Measurements from ENCODE around the gene RALBP1.
A peak's percentile ranks its signal among the peaks of the same experiment; 100 is the strongest.

Gene RALBP1

GRCh38 chr18:9474108-9474982 is 968 bp upstream of the RALBP1 start:
- 0 out of 2 replicates have a peak, but pooled peaks have one; percentile 8 for TF ChIP-seq ZBTB8A (tag by site-specific recombination; IDR thresholded peaks at IDR 0.05)
- peak; percentile 21; the same call in 1 of the 2 replicates for TF ChIP-seq GFI1B (tag by site-specific recombination; IDR thresholded peaks at IDR 0.05)
- no peak for TF ChIP-seq TSHZ1 (tag by site-specific recombination; IDR thresholded peaks at IDR 0.05; ENCODE audit: borderline replicate concordance)
- TF ChIP-seq KLF1 (tag by site-specific recombination; IDR thresholded peaks at IDR 0.05): peak; percentile 97
- peak; percentile 83 for TF ChIP-seq IKZF3 (tag by site-specific recombination; IDR thresholded peaks at IDR 0.05)
- TF ChIP-seq ZFP3 (tag by site-specific recombination; IDR thresholded peaks at IDR 0.05; ENCODE audit: low read depth): peak; percentile 29; the same call in 1 of the 2 replicates
- TF ChIP-seq BCL11A (tag by site-specific recombination; IDR thresholded peaks at IDR 0.05; ENCODE audit: low read depth): no peak
- 0 out of 2 replicates have a peak, but pooled peaks have one; percentile 79 for TF ChIP-seq ZNF449 (tag by site-specific recombination; IDR thresholded peaks at IDR 0.05)
- TF ChIP-seq ZFHX2 (tag by site-specific recombination; conservative IDR thresholded peaks at IDR 0.05): peak; percentile 73
- no peak for TF ChIP-seq ZNF114 (tag by site-specific recombination; IDR thresholded peaks at IDR 0.05)
- TF ChIP-seq KLF10 (tag by site-specific recombination; IDR thresholded peaks at IDR 0.05): peak; percentile 28; the same call in 1 of the 2 replicates
- TF ChIP-seq ZNF558 (tag by site-specific recombination; IDR thresholded peaks at IDR 0.05): no peak
- no peak for TF ChIP-seq FEZF1 (tag by site-specific recombination; IDR thresholded peaks at IDR 0.05)
- peak; percentile 64 for TF ChIP-seq EGR2 (tag by site-specific recombination; IDR thresholded peaks at IDR 0.05; ENCODE audit: low read depth)
- CTCF ChIA-PET: no interaction called here
- Histone ChIP-seq H3K4me1 (ENCODE audit: control insufficient read depth, insufficient read depth, low read length) (peaks cover 9% of the 10 kb centered on the region; the same call in 1 of the 2 replicates), H3K36me3 (ENCODE audit: control insufficient read depth in 2 of 2, insufficient read depth in 1 of 2, low read length in 2 of 2) (peaks cover 5 to 7% of the 10 kb centered on the region in 2 experiments; a peak in 2 of 3 replicates), H3K27ac (ENCODE audit: extremely low read depth, low read depth, low read length) (peak overlapping the region; percentile 80), H3K4me3 (ENCODE audit: low read depth, low read length) (peak overlapping the region; percentile 84), H3K9me3 (ENCODE audit: control insufficient read depth, insufficient read depth, low read depth, low read length) (no peaks in the 10 kb centered on the region)
- POLR2A ChIA-PET: interaction anchor here (0.6 to 1.7 kb wide), 3 partner anchors 31 to 140 kb away, joined by 3 to 4 read pairs (median 4); partner anchors contain the start of gene TWSG1

- POLR2A ChIA-PET: interaction anchor here (0.6 kb wide), 1 partner anchor 46 kb away, joined by 3 read pairs; no protein-coding TSS in a partner anchor
- Histone ChIP-seq H3K4me1 (ENCODE audit: control insufficient read depth, insufficient read depth, low read length) (peaks cover 9% of the 10 kb centered on the region; the same call in 1 of the 2 replicates), H3K27ac (ENCODE audit: extremely low read depth, low read depth, low read length) (peak overlapping the region; percentile 63), H3K4me3 (ENCODE audit: low read depth, low read length) (peak overlapping the region; percentile 92), H3K9me3 (ENCODE audit: control insufficient read depth, insufficient read depth, low read depth, low read length) (no peaks in the 10 kb centered on the region), H3K36me3 (ENCODE audit: control insufficient read depth in 2 of 2, insufficient read depth in 1 of 2, low read length in 2 of 2) (peaks cover 7% of the 10 kb centered on the region in 2 experiments; a peak in 2 of 3 replicates)
- CTCF ChIA-PET: interaction anchor here (0.6 to 1.3 kb wide), 4 partner anchors 40 to 818 kb away, joined by 3 to 9 read pairs (median 4); no protein-coding TSS in a partner anchor
- TF ChIP-seq KLF10 (tag by site-specific recombination; IDR thresholded peaks at IDR 0.05): no peak
- TF ChIP-seq EGR2 (tag by site-specific recombination; IDR thresholded peaks at IDR 0.05; ENCODE audit: low read depth): peak; percentile 57
- no peak for TF ChIP-seq ZNF629 (tag by site-specific recombination; IDR thresholded peaks at IDR 0.05)
- TF ChIP-seq ZNF585B (tag by site-specific recombination; IDR thresholded peaks at IDR 0.05): no peak
- TF ChIP-seq WT1 (tag by site-specific recombination; IDR thresholded peaks at IDR 0.05): no peak
- TF ChIP-seq ZNF350 (tag by site-specific recombination; IDR thresholded peaks at IDR 0.05): no peak
- no peak for TF ChIP-seq ZNF19 (tag by site-specific recombination; IDR thresholded peaks at IDR 0.05; ENCODE audit: low read depth)
- no peak for TF ChIP-seq OSR2 (tag by site-specific recombination; IDR thresholded peaks at IDR 0.05)
- TF ChIP-seq ZNF610 (tag by site-specific recombination; IDR thresholded peaks at IDR 0.05; ENCODE audit: borderline replicate concordance): no peak
- TF ChIP-seq ZNF544 (tag by site-specific recombination; IDR thresholded peaks at IDR 0.05): no peak
- no peak for TF ChIP-seq ZNF23 (tag by site-specific recombination; IDR thresholded peaks at IDR 0.05; ENCODE audit: borderline replicate concordance)
- no peak for TF ChIP-seq ZFP41 (tag by site-specific recombination; IDR thresholded peaks at IDR 0.05; ENCODE audit: borderline replicate concordance)
- TF ChIP-seq ZNF24 (tag by site-specific recombination; IDR thresholded peaks at IDR 0.05): no peak
- TF ChIP-seq ZNF776 (tag by site-specific recombination; IDR thresholded peaks at IDR 0.05; ENCODE audit: borderline replicate concordance): no peak
- no peak for TF ChIP-seq PRDM1 (tag by site-specific recombination; IDR thresholded peaks at IDR 0.05)
- peak; percentile 98 for TF ChIP-seq GLIS2 (tag by site-specific recombination; IDR thresholded peaks at IDR 0.05)
Observed at GRCh38 chr18:9475643-9476591, 604 bp downstream of the RALBP1 start.

All from HEK293 (cell line).